WERI-Rb-1 (cell line): Measurements from ENCODE around the gene OXCT1.

Experiments used
- DNase-seq: peaks from one replicate; pipeline ENCODE4 v3.0.0-alpha.2; 2020
- H3K27ac ChIP-seq: fragments of 250-450 bp; sonication (Bioruptor Pico); 2 replicates; pipeline ENCODE4 v1.5.1; 2020; ENCODE audit warnings: mild to moderate bottlenecking, moderate library complexity
- H3K27me3 ChIP-seq: fragments of 250-450 bp; sonication (Bioruptor Pico); 2 replicates; pipeline ENCODE4 v1.5.1; 2021; ENCODE audit warnings: mild to moderate bottlenecking, low read depth, moderate library complexity; ENCODE audit not compliant: insufficient read depth, severe bottlenecking
- H3K36me3 ChIP-seq: fragments of 250-450 bp; sonication (Bioruptor Pico); 2 replicates; pipeline ENCODE4 v1.5.1; 2020; ENCODE audit warnings: mild to moderate bottlenecking, moderate library complexity
- H3K4me3 ChIP-seq: 2 replicates; pipeline ENCODE4 v1.5.1; 2011; ENCODE audit warnings: low read depth, mild to moderate bottlenecking, control low read depth, low read length
- H3K9me3 ChIP-seq: fragments of 250-450 bp; sonication (Bioruptor Pico); 2 replicates; pipeline ENCODE4 v1.5.1; 2021; ENCODE audit warnings: mild to moderate bottlenecking, moderate library complexity; ENCODE audit not compliant: severe bottlenecking
- TF ChIP-seq, protein P1 (sequence below): IDR thresholded peaks from 2 replicates; pipeline ENCODE4 v1.5.1; 2011; ENCODE audit warnings: low read depth, mild to moderate bottlenecking, control low read depth, inconsistent platforms, low read length

The OXCT1 gene

DNA sequence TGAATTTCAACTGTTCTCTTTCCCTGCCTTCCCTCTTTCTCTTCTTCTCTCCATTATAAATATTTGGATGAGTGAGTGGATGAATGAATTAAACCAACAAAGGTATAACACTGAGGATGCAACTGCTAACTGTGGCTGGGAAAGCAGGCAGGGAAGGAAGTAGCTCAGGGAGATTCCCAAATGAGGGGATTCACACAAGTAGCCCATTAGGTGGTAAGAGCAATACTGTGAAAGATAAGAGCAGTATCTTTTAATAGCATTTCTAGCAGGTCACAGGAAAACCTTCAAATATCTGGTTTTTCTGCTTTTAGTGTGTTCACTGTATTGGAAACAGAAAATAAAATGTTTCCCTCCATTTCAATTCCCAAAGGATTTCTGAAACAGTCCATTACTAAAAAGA lies 105.6 kb downstream of the OXCT1 start:
- Histone ChIP-seq H3K27ac (no peak overlapping the region), H3K36me3 (peaks cover 3% of the 10 kb centered on the region; the same call in 1 of the 2 replicates), H3K27me3 (no peaks in the 10 kb centered on the region), H3K4me3 (no peak overlapping the region), H3K9me3 (no peaks in the 10 kb centered on the region)
- TF ChIP-seq, protein P1, sequence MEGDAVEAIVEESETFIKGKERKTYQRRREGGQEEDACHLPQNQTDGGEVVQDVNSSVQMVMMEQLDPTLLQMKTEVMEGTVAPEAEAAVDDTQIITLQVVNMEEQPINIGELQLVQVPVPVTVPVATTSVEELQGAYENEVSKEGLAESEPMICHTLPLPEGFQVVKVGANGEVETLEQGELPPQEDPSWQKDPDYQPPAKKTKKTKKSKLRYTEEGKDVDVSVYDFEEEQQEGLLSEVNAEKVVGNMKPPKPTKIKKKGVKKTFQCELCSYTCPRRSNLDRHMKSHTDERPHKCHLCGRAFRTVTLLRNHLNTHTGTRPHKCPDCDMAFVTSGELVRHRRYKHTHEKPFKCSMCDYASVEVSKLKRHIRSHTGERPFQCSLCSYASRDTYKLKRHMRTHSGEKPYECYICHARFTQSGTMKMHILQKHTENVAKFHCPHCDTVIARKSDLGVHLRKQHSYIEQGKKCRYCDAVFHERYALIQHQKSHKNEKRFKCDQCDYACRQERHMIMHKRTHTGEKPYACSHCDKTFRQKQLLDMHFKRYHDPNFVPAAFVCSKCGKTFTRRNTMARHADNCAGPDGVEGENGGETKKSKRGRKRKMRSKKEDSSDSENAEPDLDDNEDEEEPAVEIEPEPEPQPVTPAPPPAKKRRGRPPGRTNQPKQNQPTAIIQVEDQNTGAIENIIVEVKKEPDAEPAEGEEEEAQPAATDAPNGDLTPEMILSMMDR: no peak
- no peak for DNase-seq

DNA sequence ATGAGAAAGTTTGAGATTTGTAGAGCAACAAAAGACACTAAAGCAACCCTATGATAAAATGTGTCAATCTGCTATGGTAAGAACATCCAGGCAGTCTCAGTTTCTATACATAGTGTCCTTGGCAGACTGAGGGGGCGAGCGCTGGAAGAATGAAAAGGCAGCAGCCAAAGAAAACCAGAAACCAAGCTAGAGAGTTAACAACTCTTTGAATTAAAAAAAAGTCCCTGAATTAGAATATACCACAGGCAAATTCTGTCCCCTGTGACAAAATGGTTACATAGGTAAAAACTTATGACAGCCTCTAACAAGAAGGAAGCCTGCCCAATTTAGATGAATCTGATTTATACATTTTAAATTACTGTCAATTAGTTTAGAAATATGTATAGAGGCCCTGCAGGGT lies 106.7 kb downstream of the OXCT1 start:
- TF ChIP-seq, protein P1: no peak
- H3K27me3 ChIP-seq: no peaks in the 10 kb centered on the region
- no peak overlapping the region for H3K27ac ChIP-seq
- no peak for DNase-seq
- no peak overlapping the region for H3K4me3 ChIP-seq
- no peaks in the 10 kb centered on the region for H3K9me3 ChIP-seq
- H3K36me3 ChIP-seq: peaks cover 3% of the 10 kb centered on the region; the same call in 1 of the 2 replicates

DNA sequence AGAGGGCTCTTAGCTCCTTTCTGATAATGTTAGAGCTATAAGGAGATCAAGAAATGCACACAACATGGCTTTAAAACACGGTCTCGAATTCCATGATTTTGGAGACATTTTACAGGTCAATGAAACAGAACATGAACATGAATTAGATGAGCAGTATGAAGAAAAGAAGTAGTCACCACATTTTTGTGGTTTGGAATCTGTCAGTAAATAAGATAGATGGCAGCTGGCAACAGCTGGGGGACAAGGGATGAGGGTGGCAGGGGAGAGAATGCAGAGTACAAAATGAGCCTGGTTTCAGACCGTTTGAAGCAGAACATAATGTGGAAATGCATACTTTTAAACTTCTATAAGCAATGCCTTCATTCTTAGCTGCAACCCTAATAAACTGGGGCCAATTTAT lies 107.1 kb downstream of the OXCT1 start:
- H3K9me3 ChIP-seq: no peaks in the 10 kb centered on the region
- TF ChIP-seq, protein P1: no peak
- peaks cover 3% of the 10 kb centered on the region; the same call in 1 of the 2 replicates for H3K36me3 ChIP-seq
- H3K27me3 ChIP-seq: no peaks in the 10 kb centered on the region
- DNase-seq: no peak
- no peak overlapping the region for H3K27ac ChIP-seq
- no peak overlapping the region for H3K4me3 ChIP-seq

DNA sequence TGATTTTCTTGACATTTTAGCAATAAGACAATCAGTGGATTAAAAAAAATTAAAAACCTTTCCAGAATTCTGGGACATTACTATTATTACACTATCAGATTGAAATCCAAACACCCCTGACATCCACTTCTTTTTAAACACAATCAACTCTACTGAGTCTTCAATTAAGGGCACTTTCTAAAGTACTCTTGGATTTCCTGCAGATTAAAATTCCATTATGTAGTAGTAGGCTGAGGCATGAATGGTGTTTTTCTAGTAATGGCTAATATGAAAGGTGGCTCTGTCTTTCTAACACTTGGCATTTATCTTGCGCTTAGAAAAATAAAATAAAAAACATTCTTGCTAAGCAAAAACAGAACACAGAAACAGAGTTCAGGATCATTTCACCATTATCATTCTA lies 107.8 kb downstream of the OXCT1 start:
- Histone ChIP-seq H3K36me3 (peaks cover 3% of the 10 kb centered on the region; the same call in 1 of the 2 replicates), H3K27ac (no peak overlapping the region), H3K27me3 (no peaks in the 10 kb centered on the region), H3K4me3 (no peak overlapping the region), H3K9me3 (no peaks in the 10 kb centered on the region)
- TF ChIP-seq, protein P1: no peak
- no peak for DNase-seq

DNA sequence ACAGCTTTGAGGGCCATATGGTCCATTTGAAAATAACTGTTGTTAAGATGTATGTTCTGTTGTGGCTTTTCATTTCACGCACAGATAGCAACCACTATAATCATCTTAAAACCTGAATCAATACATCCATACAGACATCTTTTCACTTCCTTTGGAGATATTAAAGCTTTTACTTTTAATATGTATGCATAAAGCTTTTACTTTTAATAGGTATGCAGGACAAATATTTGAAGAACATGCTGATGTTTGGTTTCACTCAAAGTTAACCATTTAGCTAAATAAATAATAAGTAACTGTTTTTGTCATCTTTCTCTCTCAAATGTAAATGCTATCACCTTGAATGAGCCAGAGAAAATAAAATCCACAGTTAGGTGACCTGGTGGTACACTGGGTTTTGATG lies 108.6 kb downstream of the OXCT1 start:
- Histone ChIP-seq H3K27me3 (no peaks in the 10 kb centered on the region), H3K27ac (no peak overlapping the region), H3K9me3 (no peaks in the 10 kb centered on the region), H3K4me3 (no peak overlapping the region), H3K36me3 (peaks cover 3% of the 10 kb centered on the region; the same call in 1 of the 2 replicates)
- DNase-seq: no peak
- TF ChIP-seq, protein P1: no peak

DNA sequence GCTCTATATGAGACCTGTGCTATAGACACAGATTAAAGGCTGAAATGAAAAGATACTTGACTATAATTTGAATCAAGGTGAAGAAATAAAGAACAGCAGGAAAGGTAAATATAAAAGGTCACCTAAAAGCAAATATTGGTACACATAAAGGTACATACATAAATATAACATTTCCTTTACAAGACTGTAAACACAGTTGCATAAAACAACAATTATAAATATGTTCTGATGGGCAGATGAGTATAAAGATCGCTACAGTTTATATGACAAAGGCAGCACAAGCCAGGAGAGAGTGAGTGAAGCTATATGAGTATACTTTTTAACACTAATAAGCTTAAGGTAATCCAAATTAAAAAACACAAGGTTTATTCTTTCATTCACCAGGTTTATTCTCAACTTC lies 114.5 kb downstream of the OXCT1 start:
- no peak overlapping the region for H3K27ac ChIP-seq
- DNase-seq: no peak
- TF ChIP-seq, protein P1: no peak
- H3K9me3 ChIP-seq: no peaks in the 10 kb centered on the region
- H3K27me3 ChIP-seq: no peaks in the 10 kb centered on the region
- H3K4me3 ChIP-seq: no peak overlapping the region
- peaks cover 2% of the 10 kb centered on the region; the same call in 1 of the 2 replicates for H3K36me3 ChIP-seq
